Raji (cell line): ENCODE results near the gene BOLA2B.

Experiments
- POLR2A ChIP-seq: IDR thresholded peaks from 2 replicates; pipeline ENCODE4 v1.6.1; 2011; ENCODE audit warnings: low read depth, low read length, control low read depth; ENCODE audit not compliant: insufficient read depth

Gene BOLA2B

DNA sequence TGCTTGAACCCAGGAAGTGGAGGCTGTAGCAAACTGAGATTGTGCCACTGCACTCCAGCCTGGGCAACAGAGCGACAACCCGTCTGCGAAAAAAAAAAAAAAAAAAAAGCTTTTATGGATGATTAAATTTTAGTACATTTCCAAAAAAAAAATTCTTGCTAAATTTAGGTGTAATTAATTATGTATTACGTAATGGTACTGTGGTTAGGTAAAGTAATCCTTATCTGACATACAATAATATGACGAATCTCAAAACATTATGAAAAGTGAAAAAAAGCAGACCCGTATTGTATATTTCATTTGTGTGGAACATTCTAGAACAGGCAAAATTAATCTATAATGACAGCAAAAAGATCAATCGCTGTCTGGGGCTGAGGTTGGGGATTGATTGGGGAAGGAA is 20.4 kb downstream of the BOLA2B start:
- TF ChIP-seq POLR2A: no peak

DNA sequence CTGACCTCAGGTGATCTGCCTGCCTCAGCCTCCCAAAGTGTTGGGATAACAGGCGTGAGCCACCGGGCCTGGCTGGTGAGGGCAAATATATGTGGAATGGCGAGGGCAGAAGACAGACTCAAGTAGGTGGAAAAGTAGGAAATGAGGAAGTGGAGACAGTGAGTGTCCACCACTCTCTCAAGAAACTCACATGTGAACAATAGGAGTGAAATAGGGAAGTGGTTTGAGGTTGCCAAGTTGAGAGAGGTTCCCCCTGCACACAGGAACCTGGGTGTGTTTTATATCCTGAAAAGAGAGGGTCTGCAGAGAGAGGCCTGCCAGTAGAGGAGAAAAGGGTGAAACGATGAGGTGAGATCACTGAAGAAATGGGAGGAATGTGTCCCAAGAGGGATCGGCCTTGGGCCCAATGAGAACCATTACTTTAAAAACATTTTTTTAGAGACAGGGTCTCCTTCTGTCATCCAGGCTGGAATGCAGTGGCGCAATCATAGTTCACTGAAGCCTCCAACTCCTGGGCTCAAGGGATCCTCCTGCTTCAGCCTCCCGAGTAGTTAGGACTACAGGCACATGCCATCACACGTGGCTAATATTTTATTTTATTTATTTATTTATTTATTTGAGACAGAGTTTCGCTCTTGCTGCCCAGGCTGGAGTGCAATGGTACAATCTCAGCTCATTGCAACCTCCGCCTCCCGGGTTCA is 27.1 kb downstream of the BOLA2B start:
- no peak for TF ChIP-seq POLR2A

DNA sequence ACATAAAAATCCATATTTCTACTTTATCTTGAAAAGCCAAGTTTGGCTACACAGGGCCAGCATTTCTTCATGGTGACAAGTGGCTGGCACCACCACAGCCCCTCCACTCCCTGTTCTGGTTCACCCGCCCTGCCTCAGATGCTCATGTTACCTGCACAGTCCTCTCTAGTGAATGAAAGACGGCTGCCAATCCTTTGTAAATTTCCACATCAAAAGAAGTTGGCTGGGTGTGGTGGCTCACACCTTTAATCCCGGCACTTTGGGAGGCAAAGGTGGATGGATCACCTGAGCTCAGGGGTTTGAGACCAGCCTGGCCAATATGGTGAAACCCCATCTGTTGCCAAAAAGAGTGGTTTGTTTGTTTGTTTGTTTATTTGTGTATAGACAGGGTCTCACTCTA is 29.9 kb downstream of the BOLA2B start:
- no peak for TF ChIP-seq POLR2A

DNA sequence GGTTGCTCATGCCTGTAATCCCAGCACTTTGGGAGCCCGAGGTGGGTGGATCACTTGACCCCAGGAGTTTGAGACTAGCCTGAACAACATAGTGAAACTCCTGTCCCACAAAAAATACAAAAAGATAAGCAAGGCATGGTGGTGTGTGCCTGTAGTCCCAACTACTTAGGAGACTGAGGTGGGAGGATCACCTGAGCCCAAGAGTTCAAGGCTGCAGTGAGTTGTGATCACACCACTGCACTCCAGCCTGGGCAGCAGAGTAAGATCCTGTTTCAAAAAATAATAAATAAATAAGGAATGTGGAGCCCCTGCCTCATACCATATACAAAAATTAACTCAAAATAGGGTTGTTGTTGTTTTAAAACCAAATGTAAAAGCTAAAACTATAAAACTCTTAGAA is 36.3 kb downstream of the BOLA2B start:
- TF ChIP-seq POLR2A: no peak

DNA sequence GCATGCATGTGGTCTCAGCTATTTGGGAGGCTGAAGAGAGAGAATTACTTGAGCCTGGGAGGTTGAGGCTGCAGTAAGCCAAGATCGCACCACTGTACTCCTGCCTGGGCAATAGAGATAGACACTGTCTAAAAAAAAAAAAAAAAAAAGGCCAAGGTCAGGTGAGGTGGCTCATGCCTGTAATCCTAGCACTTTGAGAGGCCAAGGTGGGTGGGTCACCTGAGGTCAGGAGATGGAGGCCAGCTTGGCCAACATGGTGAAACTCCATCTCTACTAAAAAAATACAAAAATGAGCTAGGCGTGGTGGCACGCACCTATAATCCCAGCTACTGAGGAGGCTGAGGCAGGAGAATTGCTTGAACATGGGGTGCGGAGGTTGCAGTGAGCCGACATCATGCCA is 38.3 kb downstream of the BOLA2B start:
- TF ChIP-seq POLR2A: no peak

DNA sequence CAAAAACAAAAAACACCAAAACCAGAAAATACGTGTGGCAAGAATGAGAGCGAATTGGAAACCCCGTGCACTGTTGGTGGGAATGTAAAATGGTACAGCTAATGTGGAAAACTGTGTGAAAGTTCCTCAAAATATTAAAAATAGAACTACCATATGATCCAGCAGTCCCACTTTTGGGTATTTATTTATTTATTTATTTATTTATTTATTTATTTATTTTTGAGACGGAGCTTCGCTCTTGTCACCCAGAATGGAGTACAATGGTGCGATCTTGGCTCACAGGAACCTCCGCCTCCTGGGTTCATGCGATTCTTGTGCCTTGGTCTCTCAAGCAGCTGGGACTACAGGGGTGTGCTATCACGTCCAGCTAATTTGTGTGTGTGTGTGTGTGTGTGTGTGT is 40.9 kb downstream of the BOLA2B start:
- no peak for TF ChIP-seq POLR2A

DNA sequence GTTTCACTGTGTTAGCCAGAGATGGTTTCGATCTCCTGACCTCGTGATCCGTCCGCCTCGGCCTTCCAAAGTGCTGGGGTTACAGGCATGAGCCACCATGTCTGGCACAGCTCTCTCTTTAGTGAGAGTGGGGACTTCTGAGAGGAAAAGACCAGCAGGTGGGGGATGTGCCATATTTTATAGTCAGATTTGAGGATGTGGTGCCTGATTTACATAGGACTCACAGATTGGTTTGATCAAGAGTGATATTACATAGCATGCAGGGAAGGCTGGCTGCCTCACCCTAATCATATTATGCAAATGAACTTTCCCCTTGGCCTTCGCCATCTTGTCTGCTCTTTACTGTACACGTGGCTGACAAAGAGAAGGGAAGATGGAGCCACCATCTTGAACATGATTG is 42.4 kb downstream of the BOLA2B start:
- no peak for TF ChIP-seq POLR2A

DNA sequence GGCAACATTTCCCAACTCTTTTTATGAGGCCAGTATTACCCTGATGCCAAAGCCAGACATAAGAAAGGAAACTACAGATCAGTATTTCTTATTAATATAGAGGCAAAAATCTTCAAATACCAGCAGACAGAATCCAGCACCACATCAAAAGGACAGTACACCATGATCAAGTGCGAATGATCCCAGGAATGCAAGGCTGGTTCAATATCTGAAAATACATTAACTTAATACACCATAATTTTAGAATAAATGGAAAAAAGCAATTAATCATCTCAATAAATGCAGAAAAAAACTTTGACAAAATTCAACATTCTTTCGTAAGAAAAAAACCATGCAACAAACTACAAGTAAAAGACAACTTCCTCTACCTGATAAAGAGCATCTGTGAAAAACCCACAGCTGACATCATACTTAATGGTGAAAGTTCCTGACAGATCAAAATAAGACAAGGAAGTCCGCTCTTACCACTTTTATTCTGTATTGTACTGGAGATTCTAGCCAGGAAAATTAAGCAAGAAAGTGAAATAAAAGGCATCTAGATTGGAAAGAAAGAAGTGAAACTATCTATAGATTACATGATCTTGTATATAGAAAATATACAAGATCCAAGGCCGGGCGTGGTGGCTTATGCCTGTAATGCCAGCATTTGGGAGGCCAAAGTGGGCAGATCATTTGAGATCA is 44.1 kb downstream of the BOLA2B start:
- no peak for TF ChIP-seq POLR2A

DNA sequence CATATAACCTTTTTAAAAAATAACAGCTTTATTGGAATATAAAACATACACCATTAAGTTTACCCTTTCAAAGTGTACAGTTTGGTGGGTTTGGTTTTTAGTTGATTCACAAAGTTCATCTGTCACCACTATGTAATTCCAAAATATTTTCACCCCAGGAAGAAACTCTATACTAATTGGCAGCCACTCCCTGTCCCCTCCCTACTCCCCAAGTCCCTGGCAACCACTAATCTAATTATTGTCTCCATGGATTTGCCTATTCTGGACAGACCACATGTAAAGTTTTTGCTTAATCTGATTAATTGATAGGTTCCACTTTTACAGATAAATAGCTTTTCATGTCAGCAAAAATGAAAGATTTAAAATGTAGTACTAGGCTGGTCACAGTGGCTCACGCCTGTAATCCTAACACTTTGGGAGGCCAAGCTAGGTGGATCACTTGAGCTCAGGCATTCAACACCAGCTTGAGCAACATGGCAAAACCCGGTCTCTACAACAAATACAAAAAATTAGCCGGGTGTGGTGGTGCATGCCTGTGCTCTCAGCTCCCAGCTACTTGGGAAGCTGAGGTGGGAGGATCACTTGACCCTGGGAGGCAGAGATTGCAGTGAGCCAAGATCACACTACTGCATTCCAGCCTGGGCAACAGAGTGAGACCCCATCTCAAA is 45.5 kb downstream of the BOLA2B start:
- TF ChIP-seq POLR2A: no peak

DNA sequence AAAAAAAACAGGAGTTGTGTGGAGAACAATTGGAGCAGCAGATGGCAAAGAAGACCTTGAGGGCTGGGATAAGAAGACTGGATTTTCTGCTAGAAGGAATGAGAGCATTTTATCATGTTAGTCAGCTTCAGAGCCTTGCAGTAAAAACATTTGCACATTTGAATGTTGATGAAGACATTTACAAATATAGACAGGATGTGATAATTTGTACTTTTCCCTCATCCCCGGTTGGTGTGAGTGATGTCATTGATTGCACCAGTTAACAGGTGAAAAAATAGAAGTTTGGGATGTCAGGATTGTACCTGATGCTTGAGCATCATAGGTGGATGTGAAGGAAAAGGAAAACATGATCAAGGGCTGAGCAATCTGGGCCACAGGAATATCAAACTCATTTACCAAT is 47.8 kb downstream of the BOLA2B start:
- TF ChIP-seq POLR2A: no peak

DNA sequence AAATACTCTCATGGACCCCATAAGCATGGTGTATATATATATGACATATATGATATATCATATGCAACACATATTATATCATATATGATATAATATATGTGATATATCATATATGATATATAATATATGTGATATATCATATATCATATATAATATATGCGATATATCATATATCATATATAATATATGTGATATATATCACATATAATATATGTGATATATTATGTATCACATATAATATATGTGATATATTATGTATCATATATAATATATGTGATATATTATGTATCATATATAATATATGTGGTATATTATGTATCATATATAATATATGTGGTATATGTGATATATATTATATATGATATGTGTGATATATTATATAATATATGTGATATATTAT is 48.5 kb downstream of the BOLA2B start:
- TF ChIP-seq POLR2A: no peak

DNA sequence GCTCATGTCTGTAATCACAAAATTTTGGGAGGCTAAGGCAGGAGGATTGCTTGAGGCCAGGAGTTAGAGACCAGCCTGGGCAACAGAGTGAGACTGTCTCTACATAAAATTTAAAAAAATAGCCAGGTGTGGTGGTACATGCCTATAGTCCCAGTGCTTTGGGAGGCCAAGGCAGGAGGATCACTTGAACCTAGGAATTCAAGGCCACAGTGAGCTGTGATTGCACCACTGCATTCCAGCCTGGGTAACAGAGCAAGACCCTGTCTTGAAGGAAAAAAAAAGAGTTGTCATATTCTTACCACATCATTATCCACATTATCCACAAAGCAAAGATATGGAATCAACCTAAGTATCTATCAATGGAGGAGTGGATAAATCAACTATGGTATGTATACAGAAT is 49.4 kb downstream of the BOLA2B start:
- no peak for TF ChIP-seq POLR2A

DNA sequence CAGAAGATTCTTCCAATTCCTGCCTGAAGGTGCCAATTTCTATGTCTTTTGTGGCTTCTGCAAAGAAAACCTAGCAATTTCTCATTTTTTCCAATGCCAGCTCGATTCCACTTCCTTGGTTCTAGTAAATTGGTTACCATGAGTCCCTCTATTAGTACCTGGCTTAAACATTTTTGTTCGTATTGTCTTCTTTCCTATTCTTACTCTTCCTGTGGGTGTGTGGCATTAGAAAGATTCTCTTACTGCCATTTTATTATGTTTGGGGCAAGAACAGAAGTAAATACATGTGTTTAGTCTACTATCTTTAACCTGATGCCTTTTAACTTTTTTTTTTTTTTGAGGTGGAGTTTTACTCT is 50.1 kb downstream of the BOLA2B start:
- no peak for TF ChIP-seq POLR2A
